GM12878 (cell line): ENCODE results near the gene MARS1. TPM values are rescaled to one million over a fixed set of nuclear protein-coding genes. Genes with fewer than 3 reads are reported as not detected.

ENCODE experiments used
- ATAC-seq: fragments of 200-7000 bp; cut with Tn5 transposase; 3 replicates; pipeline ENCODE4 v1.9.1; 2020; ENCODE audit warnings: mild to moderate bottlenecking, moderate library complexity
- BruUV-seq: library from RNA; stranded (reverse); fragments of 400-500 nt; replicated peaks from 2 replicates; lab custom pipeline; 2021; lab: Mats Ljungman, UMichigan
- CTCF ChIA-PET: fragments of 300-600 bp; sonication (Branson Sonifier 250); formaldehyde crosslinking; extraction: SDS; loops from one replicate; lab custom pipeline; 2021; ENCODE audit warnings: inconsistent platforms; lab: Yijun Ruan, JAX
- POLR2A ChIA-PET: fragments of 350-600 bp; formaldehyde crosslinking; extraction: SDS; loops from one replicate; lab custom pipeline; 2021; ENCODE audit warnings: inconsistent platforms; lab: Charles Lee
- RAD21 ChIA-PET: fragments of 300-600 bp; sonication (Branson Sonifier 250); formaldehyde crosslinking; loops from one replicate; lab custom pipeline; 2023; ENCODE audit warnings: antibody characterized with exemption; ENCODE audit not compliant: unreplicated experiment; lab: Charles Lee
- SMC1A ChIA-PET: fragments of 300-600 bp; sonication (Branson Sonifier 250); formaldehyde crosslinking; loops from one replicate; lab custom pipeline; 2023; ENCODE audit not compliant: unreplicated experiment, uncharacterized antibody; lab: Charles Lee
- DNase-seq: peaks from one replicate; pipeline ENCODE4 v3.0.0-alpha.2; 2011; ENCODE audit warnings: low read depth, low spot score
- FAIRE-seq: peaks from 3 replicates; lab custom pipeline; 2011; peaks lifted over from hg19 to GRCh38; lab: Jason Lieb, UNC
- H2AFZ ChIP-seq: 2 replicates; pipeline ENCODE4 v1.6.0; 2011; ENCODE audit warnings: low read depth, low read length, control low read depth; ENCODE audit not compliant: control insufficient read depth
- H3K27ac ChIP-seq: 2 replicates; pipeline ENCODE4 v1.5.1; 2011; ENCODE audit warnings: control low read depth; ENCODE audit not compliant: control insufficient read depth, insufficient read depth
- H3K27me3 ChIP-seq, 2 experiments: replicated peaks in 1 of 2; 2 replicates each; pipeline versions ENCODE4 v1.6.0 to v1.6.1; 2011; ENCODE audit warnings: low read length in 1 of 2; ENCODE audit not compliant: control insufficient read depth in 2 of 2, insufficient read depth in 2 of 2
- H3K36me3 ChIP-seq, 2 experiments: 2 replicates each; pipeline ENCODE4 v1.5.1; 2011; ENCODE audit warnings: low read length in 1 of 2; ENCODE audit not compliant: control insufficient read depth in 2 of 2, insufficient read depth in 2 of 2
- H3K4me1 ChIP-seq: 2 replicates; pipeline ENCODE4 v1.6.1; 2011; ENCODE audit warnings: mild to moderate bottlenecking, low read length, moderate library complexity, mixed read lengths; ENCODE audit not compliant: control insufficient read depth, insufficient read depth
- H3K4me2 ChIP-seq: 2 replicates; pipeline ENCODE4 v1.6.0; 2011; ENCODE audit warnings: control low read depth; ENCODE audit not compliant: control insufficient read depth, insufficient read depth
- H3K4me3 ChIP-seq: fragments of 200-600 bp; sonication (generic); 2 replicates; pipeline ENCODE4 v1.5.1; 2016
- H3K79me2 ChIP-seq: 2 replicates; pipeline ENCODE4 v1.6.0; 2011; ENCODE audit warnings: low read length; ENCODE audit not compliant: control insufficient read depth, insufficient read depth
- H3K9ac ChIP-seq: 2 replicates; pipeline ENCODE4 v1.8.0; 2011; ENCODE audit warnings: low read length, control low read depth, mixed read lengths; ENCODE audit not compliant: control insufficient read depth, insufficient read depth
- H3K9me3 ChIP-seq: replicated peaks from 3 replicates; pipeline ENCODE4 v1.5.1; 2011; ENCODE audit warnings: mild to moderate bottlenecking, low read length; ENCODE audit not compliant: control insufficient read depth, insufficient read depth
- H4K20me1 ChIP-seq: 2 replicates; pipeline ENCODE4 v1.6.0; 2011; ENCODE audit not compliant: control insufficient read depth, insufficient read depth
- BRCA1 ChIP-seq: IDR thresholded peaks from 2 replicates; pipeline ENCODE4 v1.6.1; 2011; ENCODE audit warnings: low read depth, low read length, improper control_type of control experiment
- EGR1 ChIP-seq, 2 experiments: IDR thresholded peaks; 1 replicate in 1 of 2; 2 replicates in 1 of 2; pipeline ENCODE4 v1.6.1; 2011 to 2012; ENCODE audit warnings: low read depth in 2 of 2, low read length in 2 of 2, borderline replicate concordance in 1 of 2, mild to moderate bottlenecking in 1 of 2, moderate library complexity in 1 of 2
- TCF12 ChIP-seq: IDR thresholded peaks from 2 replicates; pipeline ENCODE4 v1.6.1; 2011; ENCODE audit warnings: low read depth, mild to moderate bottlenecking, low read length
- WGBS: methylation state at CpG from one replicate; pipeline ENCODE4 v1.1.6; 2016; ENCODE audit warnings: low lambda C conversion rate; ENCODE audit not compliant: insufficient replicate concordance, insufficient coverage; ENCODE audit errors: missing lambda C conversion rate; 5-methylcytosine and 5-hydroxymethylcytosine counted together
- in situ Hi-C: fragments of 300-500 bp; cut with MboI; formaldehyde crosslinking; loops from 9 replicates; pipeline ENCODE4 v1.14.3; 2018; ENCODE audit warnings: mixed read lengths
- intact Hi-C: fragments of 100-400 bp; cut with micrococcal nuclease; formaldehyde crosslinking; loops from one replicate; pipeline ENCODE4 v1.14.2; 2022; ENCODE audit not compliant: unreplicated experiment
- polyA plus RNA-seq, 11 experiments: library from polyadenylated mRNA; depleted of rRNA in 4 of 11; unstranded in 6 of 11; stranded (reverse) in 5 of 11; fragments of >200 nt; fragmentation: Nextera tagmentation in 4 of 11; fragmentation: Illumina TruSeq in 1 of 11; extraction: Ambion mirVana in 4 of 11; extraction: Trizol in 1 of 11; gene quantifications; 1 replicate in 1 of 11; 2 replicates in 10 of 11; pipeline versions ENCODE4 v1.2.1 to v1.2.3, GENCODE V29; 2011 to 2016; ENCODE audit warnings: inconsistent platforms in 2 of 11, missing spikeins in 2 of 11, low read depth in 1 of 11
- total RNA-seq, 4 experiments: library from RNA; depleted of rRNA in 3 of 4; stranded (reverse); fragments of >200 nt in 3 of 4; fragmentation: Illumina TruSeq in 1 of 4; extraction: Trizol in 1 of 4; gene quantifications; 2 replicates each; pipeline versions ENCODE4 v1.2.1 to v1.2.3, GENCODE V29; 2013 to 2021
- TF ChIP-seq, protein P1 (sequence below): IDR thresholded peaks from 2 replicates; pipeline ENCODE4 v1.6.1; 2011; ENCODE audit warnings: borderline replicate concordance, low read depth, mild to moderate bottlenecking, moderate library complexity, mixed read lengths, low read length; ENCODE audit not compliant: insufficient read depth; ENCODE audit errors: extremely low read length

The MARS1 gene
- total and polyA plus RNA-seq, 10 of the 15 experiments (the other 5 are each of a cell fraction or from before 2014, with no cell fraction given) = 72.3 to 270 (median 153) TPM

DNA sequence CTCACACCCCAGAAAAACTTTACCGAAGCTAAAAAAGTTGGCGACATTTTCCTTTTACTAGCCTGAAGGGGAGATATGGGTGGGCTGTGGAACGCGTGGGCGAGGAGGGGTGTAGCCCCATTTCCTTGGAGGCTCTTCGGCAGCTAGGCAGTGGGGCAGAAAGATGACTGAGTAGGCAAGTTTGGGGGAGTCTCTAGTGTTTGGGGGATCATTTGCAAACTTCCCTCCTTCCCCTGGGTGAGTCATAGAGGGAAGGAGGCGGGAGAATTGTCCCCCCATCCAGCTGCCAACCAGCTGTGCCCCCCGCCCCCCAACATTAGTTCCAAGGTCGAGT is 26.0 kb upstream of the MARS1 start:
- peak overlapping the region; percentile 68 for H3K4me3 ChIP-seq
- peaks cover 32% of the 10 kb centered on the region for H3K4me1 ChIP-seq
- ChIA-PET CTCF (interaction anchor here (0.7 to 7.5 kb wide), 15 partner anchors 9 to 280 kb away, joined by 3 to 114 read pairs (median 4); partner anchors contain the start of genes ARHGAP9, DCTN2 and INHBE), RAD21 (interaction anchor here (1.3 to 4.7 kb wide), 2 partner anchors 8 to 152 kb away, joined by 4 to 35 read pairs; partner anchors contain the start of gene INHBE), SMC1A (interaction anchor here (0.6 to 2.8 kb wide), 8 partner anchors 9 to 154 kb away, joined by 3 to 18 read pairs (median 3); no protein-coding TSS in a partner anchor), POLR2A (interaction anchor here (0.6 to 3.0 kb wide), 3 partner anchors 15 to 215 kb away, joined by 4 to 16 read pairs (median 6); no protein-coding TSS in a partner anchor)
- intact Hi-C loops = loop anchor here (5.0 kb wide), 1 partner anchor 60 kb away; the partner anchor contains the start of genes DDIT3 and MBD6
- H3K9ac ChIP-seq = peak overlapping the region; percentile 67
- H3K36me3 ChIP-seq = 0 out of 4 replicates have a peak, but pooled peaks cover 0 to under 1% of the 10 kb centered on the region in 2 experiments
- peak overlapping the region; percentile 100 for H3K4me2 ChIP-seq
- TF ChIP-seq BRCA1 = no peak
- TF ChIP-seq, protein P1, sequence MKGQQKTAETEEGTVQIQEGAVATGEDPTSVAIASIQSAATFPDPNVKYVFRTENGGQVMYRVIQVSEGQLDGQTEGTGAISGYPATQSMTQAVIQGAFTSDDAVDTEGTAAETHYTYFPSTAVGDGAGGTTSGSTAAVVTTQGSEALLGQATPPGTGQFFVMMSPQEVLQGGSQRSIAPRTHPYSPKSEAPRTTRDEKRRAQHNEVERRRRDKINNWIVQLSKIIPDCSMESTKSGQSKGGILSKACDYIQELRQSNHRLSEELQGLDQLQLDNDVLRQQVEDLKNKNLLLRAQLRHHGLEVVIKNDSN = no peak
- 0 out of 2 replicates have a peak, but pooled peaks have one; percentile 21 for TF ChIP-seq TCF12
- peak in 1 of 2 experiments; percentile 59; a peak in 1 of 3 replicates for TF ChIP-seq EGR1 (IDR thresholded peaks at IDR 0.05; ENCODE audit: borderline replicate concordance in 1 of 2, low read depth in 2 of 2, low read length in 2 of 2)
- H3K27me3 ChIP-seq = 0 out of 4 replicates have a peak, but pooled peaks cover 0 to 4% of the 10 kb centered on the region in 2 experiments
- DNase-seq (no peak), FAIRE-seq (no peak), ATAC-seq (no peak)
- in situ Hi-C loops = no loop called here
- no peaks in the 10 kb centered on the region for H3K79me2 ChIP-seq
- WGBS = 3% methylated on average over 8 of the region's 9 CpGs
- no peaks in the 10 kb centered on the region for H3K9me3 ChIP-seq
- no TSS peak for BruUV-seq
- peak overlapping the region; percentile 58 for H2AFZ ChIP-seq
- H4K20me1 ChIP-seq = 0 out of 2 replicates have a peak, but pooled peaks cover 2% of the 10 kb centered on the region
- no peak overlapping the region for H3K27ac ChIP-seq
